ENCODE results near the gene DSP. TPM values are rescaled to one million over a fixed set of nuclear protein-coding genes. Genes with fewer than 3 reads are reported as not detected.

Gene DSP
- polyA plus RNA-seq, 1 donor from 2014 or later: 0.05 TPM

DNA sequence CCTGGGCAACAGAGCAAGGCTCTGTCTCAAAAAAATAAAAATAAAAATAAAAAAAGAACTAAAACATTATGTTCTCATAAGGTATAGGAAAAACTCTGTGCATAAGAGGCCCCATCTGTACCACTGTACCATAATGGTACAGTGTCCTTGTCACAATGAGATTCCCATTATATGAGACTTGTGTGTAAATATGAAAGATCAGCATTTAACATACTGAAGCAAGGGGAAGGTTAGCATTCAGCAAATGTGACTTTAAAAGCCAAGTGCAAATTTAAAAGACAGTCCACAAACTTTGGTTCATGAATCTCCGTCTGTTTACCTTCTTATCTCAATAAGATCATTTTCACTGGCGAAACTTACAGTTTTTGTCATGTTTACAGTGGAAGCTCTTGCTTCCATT is 16.2 kb downstream of the DSP start:
- Histone ChIP-seq H3K27me3 (ENCODE audit: insufficient read depth, low read depth, low read length) (no peaks in the 10 kb centered on the region), H3K9ac (ENCODE audit: low read length) (no peak overlapping the region), H3K4me2 (ENCODE audit: low read length) (no peak overlapping the region), H3K9me2 (ENCODE audit: insufficient read depth, low read length) (no peaks in the 10 kb centered on the region), H2AFZ (ENCODE audit: low read depth, low read length) (no peak overlapping the region), H3K79me2 (replicated peaks; ENCODE audit: insufficient read depth, low read length) (no peaks in the 10 kb centered on the region), H3F3A (ENCODE audit: insufficient read depth, low read length, poor library complexity, severe bottlenecking) (no peaks in the 10 kb centered on the region), H3K4me3 (ENCODE audit: low read length) (no peak overlapping the region), H3K36me3 (ENCODE audit: insufficient read depth, low read length) (no peaks in the 10 kb centered on the region), H3K9me3 (ENCODE audit: low read length) (no peaks in the 10 kb centered on the region), H4K20me1 (ENCODE audit: insufficient read depth) (no peaks in the 10 kb centered on the region), H3K27ac (ENCODE audit: low read length) (no peak overlapping the region)
- TF ChIP-seq TAF1 (IDR thresholded peaks at IDR 0.05; ENCODE audit: low read depth): no peak
- no peak for TF ChIP-seq MXI1 (conservative IDR thresholded peaks at IDR 0.05; ENCODE audit: poor library complexity, severe bottlenecking)
- TF ChIP-seq SMC3 (conservative IDR thresholded peaks at IDR 0.05; ENCODE audit: poor library complexity): no peak
- TF ChIP-seq REST (IDR thresholded peaks at IDR 0.05; ENCODE audit: borderline replicate concordance): no peak
- no peak for TF ChIP-seq RAD21 (conservative IDR thresholded peaks at IDR 0.05)
- TF ChIP-seq EZH2 (IDR thresholded peaks at IDR 0.05; ENCODE audit: borderline replicate concordance, insufficient read depth, low read length, poor library complexity, severe bottlenecking): no peak
- TF ChIP-seq EP300 (conservative IDR thresholded peaks at IDR 0.05; ENCODE audit: poor library complexity, severe bottlenecking): no peak
- TF ChIP-seq CTCF (IDR thresholded peaks at IDR 0.05; ENCODE audit: poor library complexity, severe bottlenecking): no peak
- TF ChIP-seq POLR2AphosphoS5 (IDR thresholded peaks at IDR 0.05): no peak

DNA sequence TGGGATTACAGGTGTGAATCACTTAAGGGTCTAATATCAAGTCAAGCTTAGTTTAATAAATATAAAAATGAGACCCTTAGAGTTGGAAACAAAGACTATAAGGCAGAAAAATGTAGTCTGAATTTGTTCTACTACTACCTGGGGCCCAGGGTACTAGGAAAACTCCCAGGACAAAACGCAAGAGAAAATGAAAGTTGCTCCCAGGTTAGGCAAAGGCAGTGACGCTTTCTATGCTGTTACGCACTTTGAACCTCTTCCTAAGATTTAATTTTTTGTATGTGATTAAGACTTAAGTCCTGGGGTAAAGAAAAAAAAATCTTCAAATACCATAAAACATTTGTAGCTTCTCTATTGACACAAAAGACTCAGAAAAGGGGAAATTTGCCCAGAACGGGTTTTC is 17.3 kb downstream of the DSP start:
- H3K4me2 ChIP-seq (ENCODE audit: low read length): no peak overlapping the region
- H3K27me3 ChIP-seq (ENCODE audit: insufficient read depth, low read depth, low read length): no peaks in the 10 kb centered on the region
- no peak for TF ChIP-seq SMC3 (conservative IDR thresholded peaks at IDR 0.05; ENCODE audit: poor library complexity)
- TF ChIP-seq REST (IDR thresholded peaks at IDR 0.05; ENCODE audit: borderline replicate concordance): no peak
- TF ChIP-seq RAD21 (conservative IDR thresholded peaks at IDR 0.05): no peak
- TF ChIP-seq EZH2 (IDR thresholded peaks at IDR 0.05; ENCODE audit: borderline replicate concordance, insufficient read depth, low read length, poor library complexity, severe bottlenecking): no peak
- no peak for TF ChIP-seq EP300 (conservative IDR thresholded peaks at IDR 0.05; ENCODE audit: poor library complexity, severe bottlenecking)
- no peak for TF ChIP-seq MXI1 (conservative IDR thresholded peaks at IDR 0.05; ENCODE audit: poor library complexity, severe bottlenecking)
- TF ChIP-seq TAF1 (IDR thresholded peaks at IDR 0.05; ENCODE audit: low read depth): no peak
- TF ChIP-seq POLR2AphosphoS5 (IDR thresholded peaks at IDR 0.05): no peak
- TF ChIP-seq CTCF (IDR thresholded peaks at IDR 0.05; ENCODE audit: poor library complexity, severe bottlenecking): no peak
- H3K9ac ChIP-seq (ENCODE audit: low read length): no peak overlapping the region
- no peaks in the 10 kb centered on the region for H3K9me3 ChIP-seq (ENCODE audit: low read length)
- no peak overlapping the region for H2AFZ ChIP-seq (ENCODE audit: low read depth, low read length)
- no peaks in the 10 kb centered on the region for H3K36me3 ChIP-seq (ENCODE audit: insufficient read depth, low read length)
- H3K9me2 ChIP-seq (ENCODE audit: insufficient read depth, low read length): no peaks in the 10 kb centered on the region
- H3K27ac ChIP-seq (ENCODE audit: low read length): no peak overlapping the region
- no peaks in the 10 kb centered on the region for H4K20me1 ChIP-seq (ENCODE audit: insufficient read depth)
- H3F3A ChIP-seq (ENCODE audit: insufficient read depth, low read length, poor library complexity, severe bottlenecking): no peaks in the 10 kb centered on the region
- H3K4me3 ChIP-seq (ENCODE audit: low read length): no peak overlapping the region
- no peaks in the 10 kb centered on the region for H3K79me2 ChIP-seq (replicated peaks; ENCODE audit: insufficient read depth, low read length)

Measured in neural cell (in vitro differentiated cells).